H1 (cell line): ENCODE results near the gene RPL32. TPM values are rescaled to one million over a fixed set of nuclear protein-coding genes. Genes with fewer than 3 reads are reported as not detected.

ENCODE experiments used
- CTCF ChIA-PET: fragments of 300-600 bp; sonication (Branson Sonifier 250); formaldehyde crosslinking; loops from one replicate; lab custom pipeline; 2021; ENCODE audit not compliant: partially characterized antibody; lab: Charles Lee
- POLR2A ChIA-PET: fragments of 300-600 bp; sonication (Branson Sonifier 250); formaldehyde crosslinking; loops from one replicate; lab custom pipeline; 2021; ENCODE audit warnings: inconsistent platforms; ENCODE audit not compliant: partially characterized antibody; lab: Charles Lee
- DNase-seq, 2 experiments: peaks; one replicate each; pipeline versions ENCODE4 v3.0.0 to v3.0.0-alpha.2; 2010 to 2022; ENCODE audit warnings: low spot score in 2 of 2, low read depth in 1 of 2, mixed read lengths in 1 of 2
- FAIRE-seq: peaks from 2 replicates; lab custom pipeline; 2011; peaks lifted over from hg19 to GRCh38; lab: Jason Lieb, UNC
- H2AFZ ChIP-seq: 2 replicates; pipeline ENCODE4 v1.8.1; 2012; ENCODE audit warnings: low read length, inconsistent platforms
- H2AK5ac ChIP-seq: 2 replicates; pipeline ENCODE4 v1.6.1; 2013; ENCODE audit warnings: low read depth, low read length
- H2BK120ac ChIP-seq: replicated peaks from 2 replicates; pipeline ENCODE3; 2013; ENCODE audit warnings: low read depth, low read length, inconsistent platforms
- H2BK12ac ChIP-seq: 2 replicates; pipeline ENCODE4 v1.6.1; 2013; ENCODE audit warnings: low read depth, low read length
- H2BK15ac ChIP-seq: 2 replicates; pipeline ENCODE4 v1.6.1; 2013; ENCODE audit warnings: low read length
- H2BK20ac ChIP-seq: 2 replicates; pipeline ENCODE4 v1.6.1; 2013; ENCODE audit warnings: low read length
- H2BK5ac ChIP-seq: 2 replicates; pipeline ENCODE4 v1.6.1; 2013; ENCODE audit warnings: low read depth, low read length
- H3K14ac ChIP-seq: 2 replicates; pipeline ENCODE4 v1.6.1; 2013; ENCODE audit warnings: inconsistent platforms; ENCODE audit not compliant: insufficient read length
- H3K18ac ChIP-seq: 2 replicates; pipeline ENCODE4 v1.6.1; 2013; ENCODE audit warnings: low read length; ENCODE audit errors: extremely low read depth
- H3K23ac ChIP-seq: 2 replicates; pipeline ENCODE4 v1.6.1; 2013; ENCODE audit warnings: inconsistent platforms; ENCODE audit not compliant: insufficient read length
- H3K23me2 ChIP-seq: 2 replicates; pipeline ENCODE4 v1.6.1; 2013; ENCODE audit warnings: low read depth, low read length
- H3K27ac ChIP-seq: 2 replicates; pipeline ENCODE4 v1.6.1; 2011; ENCODE audit warnings: low read depth, low read length, inconsistent platforms
- H3K27me3 ChIP-seq, 4 experiments: replicated peaks in 1 of 4; 1 replicate in 1 of 4; 2 replicates in 3 of 4; pipeline versions ENCODE4 v1.6.1 to v1.8.1; 2011 to 2013; ENCODE audit warnings: low read length in 3 of 4, mild to moderate bottlenecking in 3 of 4, inconsistent platforms in 2 of 4, mixed read lengths in 2 of 4, moderate library complexity in 1 of 4; ENCODE audit not compliant: control insufficient read depth in 3 of 4, insufficient read depth in 3 of 4; ENCODE audit errors: extremely low read depth in 1 of 4
- H3K36me3 ChIP-seq, 4 experiments: 2 replicates each; pipeline versions ENCODE4 v1.6.1 to v1.8.1; 2011 to 2013; ENCODE audit warnings: mild to moderate bottlenecking in 4 of 4, low read length in 3 of 4, moderate library complexity in 2 of 4, control low read depth in 1 of 4, inconsistent platforms in 1 of 4; ENCODE audit not compliant: insufficient read depth in 4 of 4, control insufficient read depth in 2 of 4
- H3K4ac ChIP-seq: replicated peaks from 2 replicates; pipeline ENCODE3; 2013; ENCODE audit warnings: low read length, low read depth, mixed read lengths, inconsistent platforms; ENCODE audit not compliant: insufficient read length
- H3K4me1 ChIP-seq, 4 experiments: replicated peaks in 1 of 4; 1 replicate in 1 of 4; 2 replicates in 3 of 4; pipeline versions ENCODE4 v1.6.1 to v1.8.1; 2011 to 2013; ENCODE audit warnings: low read length in 3 of 4, inconsistent platforms in 2 of 4, mixed read lengths in 1 of 4; ENCODE audit not compliant: insufficient read depth in 4 of 4, control insufficient read depth in 3 of 4
- H3K4me2 ChIP-seq, 2 experiments: 2 replicates each; pipeline versions ENCODE4 v1.6.1 to v1.8.1; 2011 to 2013; ENCODE audit warnings: low read depth in 2 of 2, low read length in 2 of 2, control low read depth in 1 of 2, inconsistent platforms in 1 of 2, mild to moderate bottlenecking in 1 of 2; ENCODE audit not compliant: insufficient read depth in 1 of 2
- H3K4me3 ChIP-seq, 4 experiments: fragments of 200-600, 300-600 bp in 1 of 4; sonication (generic), shearing (Covaris generic), sonication (Bioruptor Twin) in 1 of 4; 2 replicates each; pipeline versions ENCODE4 v1.5.1 to v1.8.1; 2011 to 2016; ENCODE audit warnings: low read length in 4 of 4, low read depth in 3 of 4, control low read depth in 2 of 4, inconsistent platforms in 2 of 4, mild to moderate bottlenecking in 2 of 4, mixed read lengths in 1 of 4, moderate library complexity in 1 of 4; ENCODE audit not compliant: insufficient read depth in 2 of 4; ENCODE audit errors: extremely low read depth in 1 of 4
- H3K56ac ChIP-seq: replicated peaks from 2 replicates; pipeline ENCODE3; 2013; ENCODE audit warnings: low read depth, mild to moderate bottlenecking, mixed read lengths, low read length, inconsistent platforms; ENCODE audit not compliant: insufficient read length
- H3K79me1 ChIP-seq: 2 replicates; pipeline ENCODE4 v1.6.1; 2013; ENCODE audit warnings: low read depth, low read length, control low read depth
- H3K79me2 ChIP-seq, 2 experiments: 2 replicates each; pipeline versions ENCODE4 v1.6.1 to v1.8.1; 2012 to 2013; ENCODE audit warnings: low read length in 2 of 2, mild to moderate bottlenecking in 2 of 2, inconsistent platforms in 1 of 2; ENCODE audit not compliant: insufficient read depth in 2 of 2, control insufficient read depth in 1 of 2
- H3K9ac ChIP-seq, 4 experiments: replicated peaks in 1 of 4; 1 replicate in 1 of 4; 2 replicates in 3 of 4; pipeline versions ENCODE4 v1.6.1 to v1.8.1; 2011 to 2013; ENCODE audit warnings: low read depth in 3 of 4, low read length in 3 of 4, control low read depth in 2 of 4, mild to moderate bottlenecking in 2 of 4, moderate library complexity in 2 of 4, inconsistent platforms in 1 of 4; ENCODE audit errors: extremely low read depth in 1 of 4
- H3K9me3 ChIP-seq, 2 experiments: 2 replicates each; pipeline versions ENCODE4 v1.6.1 to v1.8.1; 2012 to 2013; ENCODE audit warnings: mild to moderate bottlenecking in 2 of 2, moderate library complexity in 2 of 2, control low read depth in 1 of 2, inconsistent platforms in 1 of 2, low read depth in 1 of 2, low read length in 1 of 2, mixed read lengths in 1 of 2; ENCODE audit not compliant: insufficient read depth in 2 of 2
- H4K20me1 ChIP-seq, 2 experiments: replicated peaks in 1 of 2; 2 replicates each; pipeline versions ENCODE3 to v1.8.1; 2011 to 2013; ENCODE audit warnings: inconsistent platforms in 2 of 2, low read length in 2 of 2, mild to moderate bottlenecking in 1 of 2; ENCODE audit not compliant: insufficient read depth in 2 of 2, control insufficient read depth in 1 of 2
- H4K5ac ChIP-seq: 2 replicates; pipeline ENCODE4 v1.6.1; 2013; ENCODE audit warnings: low read length, low read depth, mixed read lengths, inconsistent platforms; ENCODE audit not compliant: insufficient read length
- H4K8ac ChIP-seq: 2 replicates; pipeline ENCODE4 v1.8.0; 2013; ENCODE audit warnings: mild to moderate bottlenecking, moderate library complexity, low read length, inconsistent platforms; ENCODE audit not compliant: insufficient read depth; ENCODE audit errors: extremely low read depth
- H4K91ac ChIP-seq: replicated peaks from 2 replicates; pipeline ENCODE3; 2013; ENCODE audit warnings: low read length, mixed read lengths, inconsistent platforms; ENCODE audit not compliant: insufficient read length
- ATF2 ChIP-seq: IDR thresholded peaks from 2 replicates; pipeline ENCODE4 v1.6.1; 2012; ENCODE audit warnings: low read length, inconsistent platforms
- BACH1 ChIP-seq: IDR thresholded peaks from 2 replicates; pipeline ENCODE4 v1.6.1; 2012; ENCODE audit warnings: low read length, improper control_type of control experiment
- EGR1 ChIP-seq: IDR thresholded peaks from 2 replicates; pipeline ENCODE4 v1.6.1; 2011; ENCODE audit warnings: low read depth, low read length, borderline replicate concordance
- EZH2 ChIP-seq: fragments of 200-600 bp; sonication (generic); IDR thresholded peaks from 2 replicates; pipeline ENCODE4 v1.7.1; 2012; ENCODE audit warnings: low read depth, mild to moderate bottlenecking, moderate library complexity, low read length, inconsistent platforms; ENCODE audit not compliant: severe bottlenecking
- GTF2F1 ChIP-seq: IDR thresholded peaks from 2 replicates; pipeline ENCODE4 v1.6.1; 2012; ENCODE audit warnings: low read depth, low read length, improper control_type of control experiment, borderline replicate concordance
- JUN ChIP-seq: IDR thresholded peaks from 2 replicates; pipeline ENCODE4 v1.6.1; 2011; ENCODE audit warnings: low read depth, mild to moderate bottlenecking, improper control_type of control experiment, low read length
- MAFK ChIP-seq: IDR thresholded peaks from 2 replicates; pipeline ENCODE4 v1.6.1; 2012; ENCODE audit warnings: low read depth, mild to moderate bottlenecking, improper control_type of control experiment, low read length
- RFX5 ChIP-seq: IDR thresholded peaks from 2 replicates; pipeline ENCODE4 v1.6.1; 2011; ENCODE audit warnings: low read depth, low read length, improper control_type of control experiment, borderline replicate concordance
- SIX5 ChIP-seq: IDR thresholded peaks from 2 replicates; pipeline ENCODE4 v1.6.1; 2011; ENCODE audit warnings: mild to moderate bottlenecking, low read depth, low read length
- TCF12 ChIP-seq: IDR thresholded peaks from 2 replicates; pipeline ENCODE4 v1.6.1; 2011; ENCODE audit warnings: low read depth, mild to moderate bottlenecking, low read length
- WGBS, 2 experiments: shearing (Covaris generic) in 1 of 2; methylation state at CpG; one replicate each; pipeline versions ENCODE4 v1.1.6 to v1.1.7; 2013 to 2015; ENCODE audit warnings: low lambda C conversion rate in 2 of 2, mixed read lengths in 2 of 2, inconsistent platforms in 1 of 2, low coverage in 1 of 2, missing lambda C conversion rate in 1 of 2; ENCODE audit not compliant: insufficient replicate concordance in 2 of 2, insufficient coverage in 1 of 2, insufficient read length in 1 of 2; ENCODE audit errors: extremely low coverage in 1 of 2, missing lambda C conversion rate in 1 of 2; 5-methylcytosine and 5-hydroxymethylcytosine counted together
- polyA plus RNA-seq, 7 experiments: library from polyadenylated mRNA; depleted of rRNA in 3 of 7; stranded (reverse) in 5 of 7; unstranded in 2 of 7; fragments of >200 nt in 5 of 7; fragments of 200-250 nt in 2 of 7; gene quantifications; 1 replicate in 5 of 7; 2 replicates in 1 of 7; 4 replicates in 1 of 7; pipeline versions ENCODE4 v1.2.1 to v1.2.3, GENCODE V29; 2011 to 2013; ENCODE audit warnings: missing spikeins in 2 of 7, mixed read lengths in 2 of 7
- total RNA-seq: library from RNA; stranded (reverse); fragmentation: NEBNext Ultra II Directional; extraction: Animal tissue kit (Norgen Biotek cat#: 25700); gene quantifications from 2 replicates; pipeline ENCODE4 v1.2.1, GENCODE V29; 2021

Gene RPL32
- total and polyA plus RNA-seq, 2 of the 8 experiments (the other 6 are each of a cell fraction or from before 2014, with no cell fraction given), result 1,443 to 2,043 TPM

- H3K4ac ChIP-seq, result no peak overlapping the region
- H2BK20ac ChIP-seq, result no peak overlapping the region
- no peak overlapping the region for H3K27ac ChIP-seq
- 0 out of 2 replicates have a peak overlapping the region, but pooled peaks have one; percentile 53 for H2BK15ac ChIP-seq
- H3K18ac ChIP-seq, result no peak overlapping the region; the same call in none of the 2 replicates
- H2BK12ac ChIP-seq, result 0 out of 2 replicates have a peak overlapping the region, but pooled peaks have one; percentile 60
- ChIA-PET POLR2A (interaction anchor here (0.6 to 4.7 kb wide), 12 partner anchors 9 to 1221 kb away, joined by 3 to 33 read pairs (median 5); partner anchors contain the start of genes RAF1, RPL32 and TMEM40), CTCF (interaction anchor here (0.6 to 5.5 kb wide), 8 partner anchors 10 to 95 kb away, joined by 3 to 52 read pairs (median 4); no protein-coding TSS in a partner anchor)
- H3K4me2 ChIP-seq, result peak overlapping the region; percentile 46 to 96
- H2AK5ac ChIP-seq, result no peak overlapping the region
- H3K56ac ChIP-seq, result no peak overlapping the region
- H4K5ac ChIP-seq, result no peak overlapping the region
- H3K4me3 ChIP-seq, result peak overlapping the region; percentile 69 to 88 (median 85)
- FAIRE-seq (no peak), DNase-seq (no peak)
- no peaks in the 10 kb centered on the region for H3K9me3 ChIP-seq
- H3K4me1 ChIP-seq, result peaks cover 0 to 10% (median 2%) of the 10 kb centered on the region in 4 experiments; a peak in 4 of 7 replicates
- no peaks in the 10 kb centered on the region for H3K27me3 ChIP-seq
- H2AFZ ChIP-seq, result 0 out of 2 replicates have a peak overlapping the region, but pooled peaks have one; percentile 49
- no peak overlapping the region for H4K91ac ChIP-seq
- peak overlapping the region in 1 of 4 experiments; percentile 63; a peak in 1 of 7 replicates for H3K9ac ChIP-seq
- no peaks in the 10 kb centered on the region for H3K36me3 ChIP-seq
- no peaks in the 10 kb centered on the region for H3K79me2 ChIP-seq
- no peak overlapping the region for H2BK120ac ChIP-seq
- no peak overlapping the region for H4K8ac ChIP-seq
- H3K14ac ChIP-seq, result no peak overlapping the region
- H3K23me2 ChIP-seq, result peaks cover 6% of the 10 kb centered on the region; the same call in 1 of the 2 replicates
- H4K20me1 ChIP-seq, result peaks cover 1 to 2% of the 10 kb centered on the region in 2 experiments
- no peaks in the 10 kb centered on the region; the same call in 1 of the 2 replicates for H3K79me1 ChIP-seq
- H3K23ac ChIP-seq, result no peak overlapping the region
- 37% methylated on average over 10 of the region's 17 CpGs; no CpG with 5 or more reads in 1 of the 2 experiments for WGBS, 2 experiments
- H2BK5ac ChIP-seq, result no peak overlapping the region
- TF ChIP-seq JUN (no peak), ATF2 (no peak), EZH2 (no peak), GTF2F1 (no peak), BACH1 (no peak), MAFK (no peak), TCF12 (no peak), EGR1 (no peak), SIX5 (no peak), RFX5 (no peak)
These were observed 44.1 kb downstream of the RPL32 start for GRCh38 chr3:12797124-12797891.
